ENCODE data around the gene SLC15A5. TPM values are rescaled to one million over a fixed set of nuclear protein-coding genes. Genes with fewer than 3 reads are reported as not detected.

Gene SLC15A5
- total and polyA plus RNA-seq, 2 of the 8 experiments (the other 6 are each of a cell fraction or from before 2014, with no cell fraction given), result not detected

GRCh38 chr12:16266085-16266484 lies 11.4 kb downstream of the SLC15A5 start:
- Histone ChIP-seq H2AFZ (ENCODE audit: low read length) (no peak overlapping the region), H2BK12ac (ENCODE audit: low read depth, low read length) (no peak overlapping the region), H2BK15ac (ENCODE audit: low read length) (no peak overlapping the region), H3K14ac (ENCODE audit: insufficient read length) (no peak overlapping the region), H3K79me2 (ENCODE audit: control insufficient read depth in 1 of 2, insufficient read depth in 2 of 2, low read length in 2 of 2) (no peaks in the 10 kb centered on the region), H3K27me3 (replicated peaks in 1 of 4; ENCODE audit: control insufficient read depth in 3 of 4, extremely low read depth in 1 of 4, insufficient read depth in 3 of 4, low read length in 3 of 4) (no peaks in the 10 kb centered on the region), H3K18ac (ENCODE audit: extremely low read depth, low read length) (no peak overlapping the region), H3K56ac (replicated peaks; ENCODE audit: insufficient read length, low read depth, low read length) (no peak overlapping the region), H2AK5ac (ENCODE audit: low read depth, low read length) (no peak overlapping the region), H4K5ac (ENCODE audit: insufficient read length, low read depth, low read length) (no peak overlapping the region), H3K27ac (ENCODE audit: low read depth, low read length) (no peak overlapping the region), H2BK5ac (ENCODE audit: low read depth, low read length) (no peak overlapping the region), H2BK120ac (replicated peaks; ENCODE audit: low read depth, low read length) (no peak overlapping the region), H3K36me3 (ENCODE audit: control insufficient read depth in 2 of 4, insufficient read depth in 4 of 4, low read length in 3 of 4) (no peaks in the 10 kb centered on the region), H3K4ac (replicated peaks; ENCODE audit: insufficient read length, low read depth, low read length) (no peak overlapping the region), H3K4me2 (ENCODE audit: insufficient read depth in 1 of 2, low read depth in 2 of 2, low read length in 2 of 2) (no peak overlapping the region), H3K9ac (replicated peaks in 1 of 4; ENCODE audit: extremely low read depth in 1 of 4, low read depth in 3 of 4, low read length in 3 of 4) (no peak overlapping the region), H3K23me2 (ENCODE audit: low read depth, low read length) (no peaks in the 10 kb centered on the region), H4K8ac (ENCODE audit: extremely low read depth, insufficient read depth, low read length) (no peak overlapping the region), H3K9me3 (ENCODE audit: insufficient read depth in 2 of 2, low read depth in 1 of 2, low read length in 1 of 2) (peaks cover 13 to 14% of the 10 kb centered on the region in 2 experiments; a peak in 3 of 4 replicates), H2BK20ac (ENCODE audit: low read length) (no peak overlapping the region), H4K20me1 (replicated peaks in 1 of 2; ENCODE audit: control insufficient read depth in 1 of 2, insufficient read depth in 2 of 2, low read length in 2 of 2) (no peaks in the 10 kb centered on the region), H3K4me1 (replicated peaks in 1 of 4; ENCODE audit: control insufficient read depth in 3 of 4, insufficient read depth in 4 of 4, low read length in 3 of 4) (no peaks in the 10 kb centered on the region), H3K4me3 (ENCODE audit: extremely low read depth in 1 of 4, insufficient read depth in 2 of 4, low read depth in 3 of 4, low read length in 4 of 4) (no peak overlapping the region), H3K23ac (ENCODE audit: insufficient read length) (no peak overlapping the region), H3K79me1 (ENCODE audit: low read depth, low read length) (no peaks in the 10 kb centered on the region), H4K91ac (replicated peaks; ENCODE audit: insufficient read length, low read length) (no peak overlapping the region)
- TF ChIP-seq CHD2 (IDR thresholded peaks at IDR 0.05; ENCODE audit: low read length) (no peak), GABPA (IDR thresholded peaks at IDR 0.05; ENCODE audit: borderline replicate concordance, insufficient read depth, low read length) (no peak), ASH2L (IDR thresholded peaks at IDR 0.05; ENCODE audit: low read length) (no peak), TAF1 (IDR thresholded peaks at IDR 0.05; ENCODE audit: low read depth, low read length) (no peak), EGR1 (IDR thresholded peaks at IDR 0.05; ENCODE audit: borderline replicate concordance, low read depth, low read length) (no peak), FOSL1 (IDR thresholded peaks at IDR 0.05; ENCODE audit: insufficient read depth, low read depth, low read length) (no peak), E2F6 (IDR thresholded peaks at IDR 0.05) (no peak), TBP (IDR thresholded peaks at IDR 0.05; ENCODE audit: low read depth, low read length) (no peak), CBX8 (IDR thresholded peaks at IDR 0.05; ENCODE audit: borderline replicate concordance, low read depth, low read length) (no peak), RNF2 (IDR thresholded peaks at IDR 0.05; ENCODE audit: borderline replicate concordance, low read depth, low read length, missing control alignments, poor library complexity, severe bottlenecking) (no peak), KDM5A (IDR thresholded peaks at IDR 0.05; ENCODE audit: low read length) (no peak)
- POLR2A ChIA-PET (ENCODE audit: partially characterized antibody), result no interaction called here
- DNase-seq (ENCODE audit: low read depth in 1 of 2, low spot score in 2 of 2) (no peak), FAIRE-seq (no peak)
- CTCF ChIA-PET (ENCODE audit: partially characterized antibody), result interaction anchor here (1.0 kb wide), 1 partner anchor 45 kb away, joined by 3 read pairs; no protein-coding TSS in a partner anchor
- WGBS, 2 experiments (ENCODE audit: extremely low coverage in 1 of 2, insufficient coverage in 1 of 2, insufficient read length in 1 of 2, insufficient replicate concordance in 2 of 2, low coverage in 1 of 2, low lambda C conversion rate in 2 of 2, missing lambda C conversion rate in 1 of 2), result 86% methylated on average over 1 of the region's 1 CpG; no CpG with 5 or more reads in 1 of the 2 experiments

Data from H1 (cell line).